ENCODE results near the gene PHACTR1.

The PHACTR1 gene

GRCh38 chr6:12984776-12985175 is 268.2 kb downstream of the PHACTR1 start:
- Histone ChIP-seq H3K4me2 (ENCODE audit: low read length) (no peak overlapping the region), H3K79me2 (ENCODE audit: insufficient read depth, low read length) (no peaks in the 10 kb centered on the region), H4K20me1 (ENCODE audit: insufficient read depth, low read length) (no peaks in the 10 kb centered on the region), H3K9me2 (ENCODE audit: low read depth, low read length) (no peaks in the 10 kb centered on the region), H3K9ac (ENCODE audit: low read length) (no peak overlapping the region), H3F3A (ENCODE audit: insufficient read depth, low read length) (no peaks in the 10 kb centered on the region), H3K4me1 (ENCODE audit: insufficient read depth, low read length, severe bottlenecking) (no peaks in the 10 kb centered on the region), H3K27ac (ENCODE audit: low read depth, low read length, poor library complexity, severe bottlenecking) (no peak overlapping the region), H2AFZ (ENCODE audit: low read length) (no peak overlapping the region), H3K4me3 (ENCODE audit: low read depth, low read length, poor library complexity, severe bottlenecking) (no peak overlapping the region), H3K36me3 (ENCODE audit: insufficient read depth, low read length) (no peaks in the 10 kb centered on the region), H3K27me3 (ENCODE audit: insufficient read depth, low read length) (no peaks in the 10 kb centered on the region), H3K9me3 (ENCODE audit: low read length) (no peaks in the 10 kb centered on the region)
- TF ChIP-seq EZH2 (IDR thresholded peaks at IDR 0.05; ENCODE audit: borderline replicate concordance, low read length) (no peak), CTCF (IDR thresholded peaks at IDR 0.05; ENCODE audit: low read length) (no peak)

GRCh38 chr6:12987783-12988182 is 271.2 kb downstream of the PHACTR1 start:
- Histone ChIP-seq H3K9ac (ENCODE audit: low read length) (no peak overlapping the region), H3K36me3 (ENCODE audit: insufficient read depth, low read length) (no peaks in the 10 kb centered on the region), H3K4me3 (ENCODE audit: low read depth, low read length, poor library complexity, severe bottlenecking) (no peak overlapping the region), H3K27ac (ENCODE audit: low read depth, low read length, poor library complexity, severe bottlenecking) (no peak overlapping the region), H3K9me3 (ENCODE audit: low read length) (no peaks in the 10 kb centered on the region), H3K9me2 (ENCODE audit: low read depth, low read length) (no peaks in the 10 kb centered on the region), H4K20me1 (ENCODE audit: insufficient read depth, low read length) (no peaks in the 10 kb centered on the region), H3K27me3 (ENCODE audit: insufficient read depth, low read length) (no peaks in the 10 kb centered on the region), H3F3A (ENCODE audit: insufficient read depth, low read length) (no peaks in the 10 kb centered on the region), H3K79me2 (ENCODE audit: insufficient read depth, low read length) (no peaks in the 10 kb centered on the region), H3K4me1 (ENCODE audit: insufficient read depth, low read length, severe bottlenecking) (no peaks in the 10 kb centered on the region), H2AFZ (ENCODE audit: low read length) (no peak overlapping the region), H3K4me2 (ENCODE audit: low read length) (no peak overlapping the region)
- TF ChIP-seq CTCF (IDR thresholded peaks at IDR 0.05; ENCODE audit: low read length) (no peak), EZH2 (IDR thresholded peaks at IDR 0.05; ENCODE audit: borderline replicate concordance, low read length) (no peak)

- Histone ChIP-seq H3K9me3 (ENCODE audit: low read length) (peaks cover 4% of the 10 kb centered on the region; the same call in 1 of the 2 replicates), H3K36me3 (ENCODE audit: insufficient read depth, low read length) (no peaks in the 10 kb centered on the region)
These were observed 273.6 kb downstream of the PHACTR1 start for GRCh38 chr6:12990162-12990561.

More at GRCh38 chr6:12990162-12990561, 273.6 kb downstream of the PHACTR1 start:
- Histone ChIP-seq H3K9ac (ENCODE audit: low read length) (no peak overlapping the region), H3K4me3 (ENCODE audit: low read depth, low read length, poor library complexity, severe bottlenecking) (no peak overlapping the region), H4K20me1 (ENCODE audit: insufficient read depth, low read length) (no peaks in the 10 kb centered on the region), H3F3A (ENCODE audit: insufficient read depth, low read length) (no peaks in the 10 kb centered on the region), H2AFZ (ENCODE audit: low read length) (no peak overlapping the region), H3K79me2 (ENCODE audit: insufficient read depth, low read length) (no peaks in the 10 kb centered on the region), H3K9me2 (ENCODE audit: low read depth, low read length) (no peaks in the 10 kb centered on the region), H3K27me3 (ENCODE audit: insufficient read depth, low read length) (no peaks in the 10 kb centered on the region), H3K4me1 (ENCODE audit: insufficient read depth, low read length, severe bottlenecking) (no peaks in the 10 kb centered on the region), H3K27ac (ENCODE audit: low read depth, low read length, poor library complexity, severe bottlenecking) (no peak overlapping the region), H3K4me2 (ENCODE audit: low read length) (no peak overlapping the region)
- TF ChIP-seq EZH2 (IDR thresholded peaks at IDR 0.05; ENCODE audit: borderline replicate concordance, low read length) (no peak), CTCF (IDR thresholded peaks at IDR 0.05; ENCODE audit: low read length) (no peak)

All from OCI-LY1 (cell line).